ENCODE measurements around the gene PCDH8.

Gene PCDH8

DNA sequence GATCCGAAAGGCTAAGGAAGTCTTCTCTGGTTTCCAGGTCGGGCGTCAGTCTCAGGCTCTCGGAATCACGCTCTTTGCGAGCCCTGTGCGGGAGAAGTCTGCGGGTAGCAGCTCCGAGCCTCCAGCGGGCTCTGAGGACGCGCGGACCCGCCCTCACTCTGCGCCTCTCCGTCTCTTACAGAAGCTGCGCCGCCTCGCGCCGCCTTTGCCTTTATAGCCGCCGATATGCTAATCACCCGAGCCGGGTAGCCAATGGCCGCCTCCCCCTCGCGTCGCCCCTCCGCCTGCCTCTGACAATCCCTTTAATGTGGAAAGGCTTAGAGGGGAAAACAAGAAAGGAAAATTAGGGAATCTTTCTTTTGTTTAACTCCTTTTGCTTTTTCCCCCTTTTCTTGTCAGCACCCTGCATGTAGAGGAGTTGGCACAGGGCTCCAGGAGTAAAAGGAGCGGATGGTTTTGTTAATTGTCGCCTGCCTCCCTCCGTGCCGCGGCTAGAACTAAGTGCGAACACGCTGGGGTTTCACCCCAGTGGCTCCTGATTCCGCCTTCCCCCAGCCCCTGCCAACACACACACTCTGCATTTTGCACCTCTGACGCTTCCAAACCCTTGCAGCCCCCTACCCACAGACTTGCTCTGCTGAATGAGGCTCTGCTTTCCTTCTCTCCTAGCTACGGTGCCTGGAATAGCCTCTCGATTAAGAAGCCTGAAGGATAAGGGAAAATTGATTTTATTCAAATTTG lies at the start of gene PCDH8:
Gene PCDH8, minus strand, starts transcription at position 186 of the 741 bp plus-strand sequence. CDS start 204 bp downstream, outside the sequence.
- DNase-seq = no peak

GRCh38 chr13:52896827-52897659 lies 48.6 kb upstream of the PCDH8 start:
- DNase-seq = no peak

DNA sequence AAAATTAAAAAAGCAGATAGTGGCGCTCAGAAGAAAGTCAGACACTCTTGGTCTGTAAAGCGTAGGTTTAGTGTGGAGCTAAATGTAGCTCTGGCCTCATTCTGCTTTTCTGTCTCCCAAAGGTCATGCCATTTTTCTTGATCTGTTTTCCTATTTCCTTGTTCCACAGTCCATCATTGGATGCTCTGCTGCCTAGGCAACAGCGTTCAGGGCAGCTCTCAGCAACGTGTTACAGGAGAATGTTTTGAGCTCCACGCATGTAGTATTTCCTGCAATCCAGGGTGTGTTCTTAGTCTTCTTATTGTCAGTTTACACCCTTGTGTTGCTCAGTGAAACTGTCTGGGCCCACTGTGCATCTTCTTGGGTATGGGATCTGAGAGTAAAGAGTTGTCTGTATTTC lies 46.0 kb upstream of the PCDH8 start:
- DNase-seq = no peak

- DNase-seq = no peak
These were observed 44.5 kb upstream of the PCDH8 start for GRCh38 chr13:52892925-52893324.

DNA sequence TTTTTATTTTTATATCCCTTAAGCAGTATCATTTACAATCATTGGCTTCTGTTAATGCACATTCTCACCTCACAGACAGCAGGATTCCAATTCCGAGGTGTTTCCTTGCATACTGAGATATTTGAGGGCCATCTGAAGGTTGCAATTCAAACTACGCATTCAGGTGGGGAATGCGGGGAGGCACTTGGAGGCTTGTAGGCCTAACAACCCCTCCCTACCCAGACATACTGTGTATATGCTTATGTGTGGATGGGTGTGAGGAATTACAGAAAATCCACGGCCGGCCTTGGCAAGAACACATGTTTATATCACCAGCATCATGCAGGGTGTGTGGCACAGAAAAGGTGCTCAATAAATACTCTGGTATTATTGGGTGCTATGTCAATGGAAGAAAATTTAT lies 43.3 kb upstream of the PCDH8 start:
- no peak for DNase-seq

DNA sequence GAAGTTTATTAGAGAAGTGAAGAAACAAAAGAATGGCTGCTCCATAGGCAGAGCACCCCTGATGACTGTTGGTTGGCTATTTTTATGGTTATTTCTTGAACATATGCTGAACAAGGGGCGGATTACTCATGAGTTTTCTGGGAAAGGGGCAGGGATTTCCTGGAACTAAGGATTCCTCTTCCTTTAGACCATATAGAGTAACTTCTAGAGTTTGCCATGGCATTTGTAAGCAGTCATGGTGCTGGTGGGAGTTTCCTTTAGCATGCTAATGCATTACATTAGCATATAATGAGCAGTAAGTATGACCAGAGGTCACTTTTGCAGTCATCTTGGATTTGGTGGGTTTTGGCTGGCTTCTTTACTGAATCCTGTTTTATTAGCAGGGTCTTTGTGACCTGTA lies 38.7 kb upstream of the PCDH8 start:
- DNase-seq = no peak

DNA sequence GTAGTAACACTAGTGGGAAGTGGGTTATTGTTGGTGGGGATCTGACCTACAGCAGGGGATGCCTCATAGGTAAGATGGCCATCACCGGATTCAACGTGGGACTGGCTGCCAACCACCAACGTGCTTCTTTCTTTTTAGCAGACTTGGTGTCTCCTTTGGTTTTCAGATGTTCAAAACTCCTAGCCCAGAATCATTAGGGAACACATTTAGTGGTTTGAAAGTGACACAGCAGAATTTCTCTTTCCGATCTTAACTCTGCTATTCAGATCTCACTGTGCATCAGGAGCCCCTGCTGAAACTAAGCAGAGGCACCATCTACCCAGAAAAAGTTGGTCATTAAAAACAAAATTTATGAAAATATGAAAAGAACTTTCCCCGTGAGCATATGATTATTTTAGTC lies 36.7 kb upstream of the PCDH8 start:
- DNase-seq = no peak

DNA sequence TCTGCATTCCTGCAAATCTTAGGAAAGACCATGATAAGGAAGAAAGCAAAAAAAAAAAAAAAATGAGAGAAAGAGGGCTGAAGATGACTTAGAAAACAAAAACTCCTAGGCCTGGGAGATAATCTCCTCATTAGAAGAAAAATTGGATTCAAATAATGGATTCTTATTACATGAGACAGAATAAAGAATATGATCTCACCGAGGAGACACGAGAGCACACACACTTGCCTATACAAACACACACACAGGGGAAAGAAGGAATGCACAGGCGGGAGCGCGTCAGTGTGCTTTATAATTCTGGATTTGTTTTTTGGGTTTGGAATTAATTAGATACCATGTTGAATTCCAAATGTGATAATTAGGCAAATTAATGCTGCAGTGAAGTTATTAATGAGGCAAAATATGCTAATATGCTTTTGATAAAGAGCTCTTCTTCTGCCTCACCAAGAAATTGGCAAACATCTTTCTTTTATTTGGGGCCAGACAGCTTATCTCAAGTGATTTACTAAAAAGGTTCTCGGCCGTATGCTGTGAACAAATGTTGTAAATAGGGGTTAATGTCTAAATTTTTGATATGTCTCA lies 36.1 kb upstream of the PCDH8 start:
- DNase-seq = no peak

- DNase-seq = no peak
These were observed 34.3 kb upstream of the PCDH8 start for GRCh38 chr13:52882785-52883184.

- no peak for DNase-seq
These were observed 31.7 kb upstream of the PCDH8 start for GRCh38 chr13:52879950-52880741.

- no peak for DNase-seq
These were observed 30.4 kb upstream of the PCDH8 start for GRCh38 chr13:52878831-52879230.

- no peak for DNase-seq
These were observed 21.7 kb upstream of the PCDH8 start for GRCh38 chr13:52870143-52870542.

DNA sequence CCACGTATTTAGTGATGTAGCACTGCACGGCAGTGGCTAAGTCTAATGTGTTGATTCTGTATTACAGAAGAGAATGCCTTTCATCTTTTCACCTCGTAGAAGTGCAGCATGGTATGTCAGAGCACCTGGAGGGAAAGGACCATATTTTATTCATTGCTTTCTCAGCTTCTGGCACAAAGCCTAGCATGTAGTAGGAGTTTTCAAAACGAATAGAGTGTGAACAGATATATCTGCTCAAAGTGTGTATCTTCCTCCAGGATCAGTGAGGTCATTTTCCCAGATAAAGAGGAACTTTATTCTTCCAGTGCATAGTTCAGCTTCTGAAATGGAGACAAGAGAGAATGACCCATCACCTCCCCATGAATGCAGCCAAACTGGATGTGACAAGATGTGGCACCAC lies 21.2 kb upstream of the PCDH8 start:
- DNase-seq = no peak

GRCh38 chr13:52869050-52869449 lies 20.6 kb upstream of the PCDH8 start:
- DNase-seq = no peak

GRCh38 chr13:52868190-52868589 lies 19.8 kb upstream of the PCDH8 start:
- no peak for DNase-seq

- DNase-seq = no peak
These were observed 16.5 kb upstream of the PCDH8 start for GRCh38 chr13:52864941-52865340.

DNA sequence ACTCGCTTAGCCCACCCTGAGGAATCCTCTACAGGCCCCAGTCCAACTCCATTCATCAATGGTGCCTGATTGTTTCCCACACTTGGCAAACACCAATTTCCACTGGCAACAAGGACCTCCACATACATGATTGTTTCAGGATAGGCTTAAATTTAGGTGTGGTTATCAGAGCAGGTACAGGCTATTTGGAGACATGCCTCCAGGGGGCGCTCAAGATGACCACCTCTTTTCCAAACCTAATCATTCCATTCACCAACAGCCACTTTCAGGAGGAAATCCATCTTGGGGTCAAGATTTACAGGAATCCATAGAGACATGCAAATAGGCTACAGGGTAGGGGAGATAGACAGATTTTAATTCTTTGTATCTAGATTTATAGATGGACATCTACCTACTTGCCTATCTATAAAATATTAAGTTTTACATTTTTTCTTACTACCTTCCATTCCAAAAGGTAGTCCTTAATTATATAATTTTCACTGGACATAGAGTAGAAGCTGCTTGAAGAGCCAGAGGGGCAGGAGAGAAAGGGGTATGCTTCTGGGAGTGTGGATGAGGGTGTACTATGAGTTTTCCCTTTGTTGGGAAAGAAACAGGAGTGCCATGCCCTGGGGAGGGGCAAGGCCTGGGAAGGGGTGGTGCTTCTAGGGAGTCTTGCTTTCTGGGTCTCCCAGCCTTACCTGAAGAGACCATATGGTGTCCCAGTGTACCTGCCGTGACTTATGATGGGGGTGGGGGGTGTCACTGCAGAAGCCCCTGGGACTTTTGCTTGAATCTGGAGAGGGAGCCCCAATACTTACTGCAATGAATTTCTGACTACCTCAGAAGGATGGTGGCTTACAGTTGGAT lies 14.1 kb upstream of the PCDH8 start:
- no peak for DNase-seq

DNA sequence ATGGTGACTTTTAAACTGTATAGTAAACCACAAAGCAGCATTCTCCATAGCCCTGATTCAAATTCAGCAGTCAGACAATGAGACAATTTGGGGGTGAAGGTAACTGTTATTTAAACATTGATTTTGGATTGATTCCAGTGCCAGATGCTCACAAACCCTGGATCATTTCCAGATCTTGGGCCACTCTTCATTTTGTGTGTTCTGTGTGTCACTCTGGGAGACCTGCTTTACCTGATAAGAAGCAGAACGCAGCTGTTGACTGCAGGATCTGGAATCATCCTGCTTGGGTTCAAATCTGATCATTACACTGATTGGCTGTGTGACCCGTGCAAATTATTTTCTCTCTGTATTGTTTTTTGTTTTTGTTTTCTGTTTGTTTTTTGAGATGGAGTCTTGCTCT lies 4.0 kb upstream of the PCDH8 start:
- DNase-seq = no peak

- no peak for DNase-seq
These were observed 2.9 kb upstream of the PCDH8 start for GRCh38 chr13:52851137-52851962.

- DNase-seq = peak in 1 of 2 donors; percentile 8
These were observed 2.1 kb upstream of the PCDH8 start for GRCh38 chr13:52850396-52851136.

- no peak for DNase-seq
These were observed 1.6 kb upstream of the PCDH8 start for GRCh38 chr13:52850072-52850395.
